Right lobe of liver (tissue), 4 donors: ENCODE results near the gene PRRG1.
"Not testable (repeated sequence)": the region's sequence is repeated elsewhere in the genome, so short reads cannot be mapped to it uniquely, and the experiment has no call there.

Experiments
- POLR2A ChIP-seq: fragments of 450-650 bp; IDR thresholded peaks from one replicate; pipeline ENCODE4 v1.6.1; 2017; ENCODE audit warnings: antibody characterized with exemption, mild to moderate bottlenecking
- TF ChIP-seq, protein P1 (sequence below), 4 donors: fragments of 200-600 bp in 3 of 4; fragments of 450-650 bp in 1 of 4; IDR thresholded peaks; one replicate each; pipeline versions ENCODE4 v1.5.1 to v1.8.0; 2016 to 2022; ENCODE audit warnings: antibody characterized with exemption in 4 of 4, mild to moderate bottlenecking in 2 of 4
- donor health status: DM: no; HTN: no; CAD: no.
- donor health status: DM: no; HTN: no; CAD: no.
- donor health status: DM: no; HTN: yes; CAD: no.

DNA sequence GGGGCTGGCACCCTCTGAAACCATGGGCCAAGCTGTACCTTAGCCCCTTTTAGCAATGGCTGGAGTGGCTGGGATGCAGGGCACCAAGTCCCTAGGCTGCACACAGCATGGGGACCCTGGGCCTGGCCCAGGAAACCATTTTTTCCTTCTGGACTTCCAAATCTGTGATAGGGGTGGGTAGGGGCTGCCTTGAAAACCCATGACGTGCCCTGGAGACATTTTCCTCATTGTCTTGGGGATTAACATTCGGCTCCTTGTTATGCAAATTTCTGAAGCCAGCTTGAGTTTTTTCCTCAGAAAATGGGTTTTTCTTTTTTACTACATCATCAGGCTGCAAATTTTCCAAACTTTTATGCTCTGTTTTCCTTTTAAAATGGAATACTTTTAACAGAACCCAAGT is 79.8 kb downstream of the PRRG1 start:
- TF ChIP-seq, protein P1, sequence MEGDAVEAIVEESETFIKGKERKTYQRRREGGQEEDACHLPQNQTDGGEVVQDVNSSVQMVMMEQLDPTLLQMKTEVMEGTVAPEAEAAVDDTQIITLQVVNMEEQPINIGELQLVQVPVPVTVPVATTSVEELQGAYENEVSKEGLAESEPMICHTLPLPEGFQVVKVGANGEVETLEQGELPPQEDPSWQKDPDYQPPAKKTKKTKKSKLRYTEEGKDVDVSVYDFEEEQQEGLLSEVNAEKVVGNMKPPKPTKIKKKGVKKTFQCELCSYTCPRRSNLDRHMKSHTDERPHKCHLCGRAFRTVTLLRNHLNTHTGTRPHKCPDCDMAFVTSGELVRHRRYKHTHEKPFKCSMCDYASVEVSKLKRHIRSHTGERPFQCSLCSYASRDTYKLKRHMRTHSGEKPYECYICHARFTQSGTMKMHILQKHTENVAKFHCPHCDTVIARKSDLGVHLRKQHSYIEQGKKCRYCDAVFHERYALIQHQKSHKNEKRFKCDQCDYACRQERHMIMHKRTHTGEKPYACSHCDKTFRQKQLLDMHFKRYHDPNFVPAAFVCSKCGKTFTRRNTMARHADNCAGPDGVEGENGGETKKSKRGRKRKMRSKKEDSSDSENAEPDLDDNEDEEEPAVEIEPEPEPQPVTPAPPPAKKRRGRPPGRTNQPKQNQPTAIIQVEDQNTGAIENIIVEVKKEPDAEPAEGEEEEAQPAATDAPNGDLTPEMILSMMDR (IDR thresholded peaks at IDR 0.05) = not testable (repeated sequence)
- TF ChIP-seq POLR2A = not testable (repeated sequence)
